Astrocyte of the hippocampus (primary cell): ENCODE results near the gene RHOT1.
A peak's percentile ranks its signal among the peaks of the same experiment; 100 is the strongest.
"Not testable (repeated sequence)": the region's sequence is repeated elsewhere in the genome, so short reads cannot be mapped to it uniquely, and the experiment has no call there.

ENCODE experiments used
- DNase-seq: peaks from one replicate; pipeline ENCODE4 v3.0.0; 2011; ENCODE audit warnings: low read depth, low spot score

RHOT1 gene

GRCh38 chr17:32159586-32160438 is 17.5 kb downstream of the RHOT1 start:
- DNase-seq, result no peak

- no peak for DNase-seq
Measured at GRCh38 chr17:32160526-32160925, 18.2 kb downstream of the RHOT1 start.

GRCh38 chr17:32161029-32161428 is 18.7 kb downstream of the RHOT1 start:
- peak; percentile 34 for DNase-seq

GRCh38 chr17:32161506-32162365 is 19.4 kb downstream of the RHOT1 start:
- peak; percentile 69 for DNase-seq

- DNase-seq, result no peak
Measured at GRCh38 chr17:32174889-32175288, 32.6 kb downstream of the RHOT1 start.

GRCh38 chr17:32178679-32179078 is 36.4 kb downstream of the RHOT1 start:
- DNase-seq, result not testable (repeated sequence)

- DNase-seq, result not testable (repeated sequence)
Measured at GRCh38 chr17:32179103-32179502, 36.8 kb downstream of the RHOT1 start.

- not testable (repeated sequence) for DNase-seq
Measured at GRCh38 chr17:32179526-32179925, 37.2 kb downstream of the RHOT1 start.

GRCh38 chr17:32180262-32180661 is 38.0 kb downstream of the RHOT1 start:
- not testable (repeated sequence) for DNase-seq

- no peak for DNase-seq
Measured at GRCh38 chr17:32185875-32186274, 43.6 kb downstream of the RHOT1 start.

- DNase-seq, result no peak
Measured at GRCh38 chr17:32187271-32187670, 45.0 kb downstream of the RHOT1 start.

GRCh38 chr17:32189343-32189742 is 47.0 kb downstream of the RHOT1 start:
- DNase-seq, result no peak

GRCh38 chr17:32191306-32191705 is 49.0 kb downstream of the RHOT1 start:
- no peak for DNase-seq

- DNase-seq, result no peak
Measured at GRCh38 chr17:32192379-32192778, 50.1 kb downstream of the RHOT1 start.

GRCh38 chr17:32197987-32198386 is 55.7 kb downstream of the RHOT1 start:
- DNase-seq, result no peak

GRCh38 chr17:32206861-32207260 is 64.6 kb downstream of the RHOT1 start:
- DNase-seq, result no peak

- no peak for DNase-seq
Measured at GRCh38 chr17:32208436-32208835, 66.1 kb downstream of the RHOT1 start.

- no peak for DNase-seq
Measured at GRCh38 chr17:32209608-32210007, 67.3 kb downstream of the RHOT1 start.

GRCh38 chr17:32211671-32212070 is 69.4 kb downstream of the RHOT1 start:
- DNase-seq, result no peak

GRCh38 chr17:32215696-32216095 is 73.4 kb downstream of the RHOT1 start:
- no peak for DNase-seq

GRCh38 chr17:32222621-32223020 is 80.3 kb downstream of the RHOT1 start:
- peak; percentile 9 for DNase-seq

- no peak for DNase-seq
Measured at GRCh38 chr17:32223703-32224102, 81.4 kb downstream of the RHOT1 start.

GRCh38 chr17:32226886-32227285 is 84.6 kb downstream of the RHOT1 start:
- DNase-seq, result no peak
